ENCODE results near the gene C2CD3. TPM values are rescaled to one million over a fixed set of nuclear protein-coding genes. Genes with fewer than 3 reads are reported as not detected.

The C2CD3 gene
- total and polyA plus RNA-seq, 9 of the 15 experiments (the other 6 are each of a cell fraction or from before 2014, with no cell fraction given), result 4.4 to 20.2 (median 15.4) TPM

DNA sequence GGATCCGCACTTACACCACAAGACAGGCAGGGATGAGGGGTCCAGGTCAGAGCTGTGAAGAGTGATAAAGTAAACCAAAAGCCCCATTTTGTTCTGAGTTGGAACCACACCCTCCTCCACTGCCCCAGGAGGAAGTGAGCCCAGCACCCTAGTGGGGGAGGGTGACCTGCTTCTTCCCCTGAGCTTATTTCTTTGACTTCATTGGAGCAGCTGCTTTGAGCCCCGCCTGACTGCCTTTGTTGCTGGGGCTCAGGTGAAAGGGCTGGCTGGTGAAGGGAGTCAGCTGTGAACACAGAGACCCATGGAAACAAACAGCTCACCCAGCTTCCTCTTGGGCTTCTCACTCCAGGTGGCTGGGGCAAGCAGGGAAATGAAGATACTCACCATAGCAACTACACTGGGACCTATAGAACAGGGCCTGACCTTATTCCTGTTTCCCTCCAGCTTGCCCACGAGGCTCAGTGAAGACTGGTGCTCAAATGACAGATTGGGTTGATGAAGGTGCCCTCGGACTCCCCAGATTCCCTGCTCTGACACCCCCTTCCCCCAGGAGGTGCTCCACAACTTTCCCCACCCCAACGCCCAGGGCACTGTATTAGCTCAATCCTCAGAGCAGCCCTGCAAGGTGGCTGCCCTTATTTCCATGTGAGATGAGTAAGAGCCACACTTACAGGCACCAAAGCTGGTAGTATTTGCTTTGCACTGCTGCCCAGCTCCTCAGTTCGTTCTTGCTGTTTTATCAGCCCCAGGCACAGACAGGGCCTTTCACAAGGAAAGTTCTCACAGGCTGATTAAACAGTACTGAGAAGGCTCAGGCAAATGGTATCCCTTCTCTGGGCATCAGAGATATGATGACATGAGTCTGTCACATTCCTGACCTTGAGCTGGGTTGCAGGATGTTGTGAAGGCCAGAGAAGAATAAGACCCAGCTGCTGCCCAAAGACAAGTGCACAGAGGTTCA, 190.5 kb downstream of the C2CD3 start:
- in situ Hi-C loops (cut with MboI), result no loop called here
- Histone ChIP-seq H3K9me3 (replicated peaks; ENCODE audit: control insufficient read depth, insufficient read depth, low read depth, low read length) (no peaks in the 10 kb centered on the region), H3K27me3 (ENCODE audit: control insufficient read depth in 2 of 2, insufficient read depth in 2 of 2, low read length in 2 of 2) (no peaks in the 10 kb centered on the region), H2AFZ (ENCODE audit: low read depth, low read length) (no peak overlapping the region), H4K20me1 (replicated peaks; ENCODE audit: control insufficient read depth, insufficient read depth, low read length) (no peaks in the 10 kb centered on the region; the same call in 1 of the 2 replicates), H3K9me1 (ENCODE audit: control insufficient read depth, insufficient read depth, low read length) (peaks cover 3% of the 10 kb centered on the region), H3K27ac (ENCODE audit: extremely low read depth, low read depth, low read length) (peak overlapping the region; percentile 99), H3K36me3 (ENCODE audit: control insufficient read depth, insufficient read depth, low read length) (peaks cover 63% of the 10 kb centered on the region), H3K4me1 (replicated peaks in 1 of 2; ENCODE audit: control insufficient read depth in 2 of 2, insufficient read depth in 2 of 2, low read length in 2 of 2) (peaks cover 41 to 67% of the 10 kb centered on the region in 2 experiments), H3K4me2 (ENCODE audit: insufficient read depth, low read length) (peak overlapping the region; percentile 98), H3K79me2 (ENCODE audit: control insufficient read depth, insufficient read depth, low read length) (peaks cover 45% of the 10 kb centered on the region), H3K9ac (ENCODE audit: insufficient read depth in 1 of 2, low read depth in 2 of 2, low read length in 2 of 2) (peak overlapping the region; percentile 85 to 96; a peak in 3 of 4 replicates), H3K4me3 (peak overlapping the region; percentile 67)
- ChIA-PET CTCF (ENCODE audit: low intra/inter-chr PET ratio) (no interaction called here), POLR2A (interaction anchor here (0.6 to 5.8 kb wide), 17 partner anchors 9 to 376 kb away, joined by 3 to 54 read pairs (median 4); partner anchors contain the start of genes C2CD3 and PPME1)
- DNase-seq (ENCODE audit: extremely low read depth in 1 of 4, low spot score in 3 of 4) (peak; percentile 39 to 88 (median 64)), ATAC-seq (peak; percentile 20), FAIRE-seq (peak; percentile 61)
- 20% methylated on average over 6 of the region's 6 CpGs for WGBS (ENCODE audit: insufficient coverage, low coverage, missing lambda C conversion rate)
- BruUV-seq (replicated peaks), result no TSS peak
- intact Hi-C loops (cut with micrococcal nuclease), result loop anchor here (5.0 kb wide), 1 partner anchor 192 kb away; the partner anchor contains the start of genes C2CD3 and PPME1
- TF ChIP-seq MTA1 (IDR thresholded peaks at IDR 0.05; ENCODE audit: borderline replicate concordance) (no peak), YY1 (IDR thresholded peaks at IDR 0.05; ENCODE audit: borderline replicate concordance in 1 of 3, control insufficient read depth in 1 of 3, extremely low read depth in 1 of 3, insufficient read depth in 3 of 3, insufficient read length in 1 of 3, insufficient replicate concordance in 2 of 3, low read depth in 1 of 3, low read length in 2 of 3) (peak in 1 of 3 experiments; percentile 45), SPI1 (IDR thresholded peaks at IDR 0.05; ENCODE audit: borderline replicate concordance, low read depth, low read length) (peak; percentile 88), ZNF830 (CRISPR knock-in tag; IDR thresholded peaks at IDR 0.05) (no peak), TOE1 (IDR thresholded peaks at IDR 0.05; ENCODE audit: borderline replicate concordance) (no peak), TOE1 (CRISPR knock-in tag; IDR thresholded peaks at IDR 0.05; ENCODE audit: borderline replicate concordance, low read depth) (no peak), ZNF253 (CRISPR knock-in tag; conservative IDR thresholded peaks at IDR 0.05) (no peak), CEBPG (CRISPR knock-in tag; IDR thresholded peaks at IDR 0.05) (peak; percentile 25; the same call in 1 of the 2 replicates), CEBPG (tag; conservative IDR thresholded peaks at IDR 0.05 in 1 of 2, IDR thresholded peaks at IDR 0.05 in 1 of 2) (no peak), RBFOX2 (IDR thresholded peaks at IDR 0.05; ENCODE audit: low read depth, low read length) (peak; percentile 51), GABPA (tag; conservative IDR thresholded peaks at IDR 0.05; ENCODE audit: low read depth) (peak; percentile 47; the same call in 1 of the 2 replicates), PHF21A (IDR thresholded peaks at IDR 0.05; ENCODE audit: borderline replicate concordance, low read depth) (no peak)
- TF ChIP-seq, protein P1, sequence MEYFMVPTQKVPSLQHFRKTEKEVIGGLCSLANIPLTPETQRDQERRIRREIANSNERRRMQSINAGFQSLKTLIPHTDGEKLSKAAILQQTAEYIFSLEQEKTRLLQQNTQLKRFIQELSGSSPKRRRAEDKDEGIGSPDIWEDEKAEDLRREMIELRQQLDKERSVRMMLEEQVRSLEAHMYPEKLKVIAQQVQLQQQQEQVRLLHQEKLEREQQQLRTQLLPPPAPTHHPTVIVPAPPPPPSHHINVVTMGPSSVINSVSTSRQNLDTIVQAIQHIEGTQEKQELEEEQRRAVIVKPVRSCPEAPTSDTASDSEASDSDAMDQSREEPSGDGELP (CRISPR knock-in tag; IDR thresholded peaks at IDR 0.05; ENCODE audit: borderline replicate concordance), result peak; percentile 97
- TF ChIP-seq, protein P2, sequence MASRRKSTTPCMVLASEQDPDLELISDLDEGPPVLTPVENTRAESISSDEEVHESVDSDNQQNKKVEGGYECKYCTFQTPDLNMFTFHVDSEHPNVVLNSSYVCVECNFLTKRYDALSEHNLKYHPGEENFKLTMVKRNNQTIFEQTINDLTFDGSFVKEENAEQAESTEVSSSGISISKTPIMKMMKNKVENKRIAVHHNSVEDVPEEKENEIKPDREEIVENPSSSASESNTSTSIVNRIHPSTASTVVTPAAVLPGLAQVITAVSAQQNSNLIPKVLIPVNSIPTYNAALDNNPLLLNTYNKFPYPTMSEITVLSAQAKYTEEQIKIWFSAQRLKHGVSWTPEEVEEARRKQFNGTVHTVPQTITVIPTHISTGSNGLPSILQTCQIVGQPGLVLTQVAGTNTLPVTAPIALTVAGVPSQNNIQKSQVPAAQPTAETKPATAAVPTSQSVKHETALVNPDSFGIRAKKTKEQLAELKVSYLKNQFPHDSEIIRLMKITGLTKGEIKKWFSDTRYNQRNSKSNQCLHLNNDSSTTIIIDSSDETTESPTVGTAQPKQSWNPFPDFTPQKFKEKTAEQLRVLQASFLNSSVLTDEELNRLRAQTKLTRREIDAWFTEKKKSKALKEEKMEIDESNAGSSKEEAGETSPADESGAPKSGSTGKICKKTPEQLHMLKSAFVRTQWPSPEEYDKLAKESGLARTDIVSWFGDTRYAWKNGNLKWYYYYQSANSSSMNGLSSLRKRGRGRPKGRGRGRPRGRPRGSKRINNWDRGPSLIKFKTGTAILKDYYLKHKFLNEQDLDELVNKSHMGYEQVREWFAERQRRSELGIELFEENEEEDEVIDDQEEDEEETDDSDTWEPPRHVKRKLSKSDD (conservative IDR thresholded peaks at IDR 0.05; ENCODE audit: low read length), result no peak
